HUES48 (cell line): ENCODE results near the gene MAD2L2.
A peak's percentile ranks its signal among the peaks of the same experiment; 100 is the strongest.

Source experiments
- H3K27ac ChIP-seq: one replicate; pipeline ENCODE4 v1.7.0; 2013; ENCODE audit warnings: low read depth, low read length, inconsistent platforms
- H3K27me3 ChIP-seq: 2 replicates; pipeline ENCODE4 v1.6.1; 2013; ENCODE audit warnings: mild to moderate bottlenecking, low read length; ENCODE audit not compliant: control insufficient read depth, insufficient read depth
- H3K36me3 ChIP-seq: 2 replicates; pipeline ENCODE4 v1.6.1; 2013; ENCODE audit warnings: low read length; ENCODE audit not compliant: control insufficient read depth, insufficient read depth
- H3K4me1 ChIP-seq: 2 replicates; pipeline ENCODE4 v1.6.1; 2013; ENCODE audit warnings: mild to moderate bottlenecking, low read length; ENCODE audit not compliant: control insufficient read depth, insufficient read depth
- H3K4me3 ChIP-seq: 2 replicates; pipeline ENCODE4 v1.5.1; 2013; ENCODE audit warnings: mild to moderate bottlenecking, low read depth, low read length
- H3K9ac ChIP-seq: 2 replicates; pipeline ENCODE4 v1.6.1; 2013; ENCODE audit warnings: mild to moderate bottlenecking, low read depth, low read length, moderate library complexity
- H3K9me3 ChIP-seq: 2 replicates; pipeline ENCODE4 v1.6.1; 2013; ENCODE audit warnings: low read length; ENCODE audit not compliant: control insufficient read depth, insufficient read depth

MAD2L2 gene

GRCh38 chr1:11681071-11681771, at the start of gene MAD2L2:
Gene MAD2L2 (minus strand): TSS chr1:11681148. CDS start chr1:11680601, 547 bp downstream.
- Histone ChIP-seq H3K9me3 (no peaks in the 10 kb centered on the region), H3K36me3 (peaks cover 34% of the 10 kb centered on the region), H3K9ac (peak within 1 kb of the TSS; percentile 81), H3K27ac (peak within 1 kb of the TSS; percentile 100), H3K4me1 (peaks cover 31% of the 10 kb centered on the region), H3K4me3 (peak within 1 kb of the TSS; percentile 78), H3K27me3 (no peaks in the 10 kb centered on the region)

- no peaks in the 10 kb centered on the region for H3K9me3 ChIP-seq
- no peak overlapping the region for H3K27ac ChIP-seq
- no peak overlapping the region for H3K4me3 ChIP-seq
- H3K36me3 ChIP-seq: no peaks in the 10 kb centered on the region
- peaks cover 28% of the 10 kb centered on the region for H3K4me1 ChIP-seq
- no peak overlapping the region for H3K9ac ChIP-seq
- no peaks in the 10 kb centered on the region for H3K27me3 ChIP-seq
Observed at GRCh38 chr1:11730429-11730891, 49.5 kb upstream of the MAD2L2 start.

GRCh38 chr1:11729498-11730428, 48.8 kb upstream of the MAD2L2 start:
- Histone ChIP-seq H3K36me3 (no peaks in the 10 kb centered on the region), H3K4me1 (peaks cover 35% of the 10 kb centered on the region), H3K9me3 (no peaks in the 10 kb centered on the region), H3K27me3 (no peaks in the 10 kb centered on the region), H3K27ac (peak overlapping the region; percentile 3), H3K4me3 (no peak overlapping the region), H3K9ac (no peak overlapping the region)

GRCh38 chr1:11729155-11729497, 48.2 kb upstream of the MAD2L2 start:
- H3K4me1 ChIP-seq: peaks cover 35% of the 10 kb centered on the region
- no peak overlapping the region for H3K9ac ChIP-seq
- no peaks in the 10 kb centered on the region for H3K36me3 ChIP-seq
- H3K4me3 ChIP-seq: no peak overlapping the region
- no peaks in the 10 kb centered on the region for H3K27me3 ChIP-seq
- H3K9me3 ChIP-seq: no peaks in the 10 kb centered on the region
- H3K27ac ChIP-seq: peak overlapping the region; percentile 3

GRCh38 chr1:11728126-11728806, 47.3 kb upstream of the MAD2L2 start:
- H3K27me3 ChIP-seq: no peaks in the 10 kb centered on the region
- no peaks in the 10 kb centered on the region for H3K36me3 ChIP-seq
- peaks cover 35% of the 10 kb centered on the region for H3K4me1 ChIP-seq
- no peak overlapping the region for H3K9ac ChIP-seq
- H3K9me3 ChIP-seq: no peaks in the 10 kb centered on the region
- no peak overlapping the region for H3K4me3 ChIP-seq
- H3K27ac ChIP-seq: no peak overlapping the region

- Histone ChIP-seq H3K4me3 (no peak overlapping the region), H3K4me1 (peaks cover 34% of the 10 kb centered on the region), H3K9ac (no peak overlapping the region), H3K27ac (peak overlapping the region; percentile 11), H3K27me3 (no peaks in the 10 kb centered on the region), H3K9me3 (no peaks in the 10 kb centered on the region), H3K36me3 (no peaks in the 10 kb centered on the region)
Observed at GRCh38 chr1:11727119-11727518, 46.2 kb upstream of the MAD2L2 start.

- H3K9me3 ChIP-seq: no peaks in the 10 kb centered on the region
- H3K27ac ChIP-seq: peak overlapping the region; percentile 64
- H3K9ac ChIP-seq: no peak overlapping the region
- peaks cover 26% of the 10 kb centered on the region for H3K4me1 ChIP-seq
- H3K27me3 ChIP-seq: no peaks in the 10 kb centered on the region
- H3K4me3 ChIP-seq: no peak overlapping the region
- H3K36me3 ChIP-seq: peaks cover 7% of the 10 kb centered on the region; the same call in 1 of the 2 replicates
Observed at GRCh38 chr1:11725616-11726015, 44.7 kb upstream of the MAD2L2 start.

- no peak overlapping the region for H3K27ac ChIP-seq
Observed at GRCh38 chr1:11722538-11722937, 41.6 kb upstream of the MAD2L2 start.

GRCh38 chr1:11721311-11721710, 40.4 kb upstream of the MAD2L2 start:
- H3K27ac ChIP-seq: no peak overlapping the region
- H3K9me3 ChIP-seq: no peaks in the 10 kb centered on the region
- peaks cover 12% of the 10 kb centered on the region; the same call in 1 of the 2 replicates for H3K36me3 ChIP-seq

More at GRCh38 chr1:11722538-11722937, 41.6 kb upstream of the MAD2L2 start:
- Histone ChIP-seq H3K4me1 (peaks cover 12% of the 10 kb centered on the region), H3K4me3 (no peak overlapping the region), H3K27me3 (no peaks in the 10 kb centered on the region), H3K9me3 (no peaks in the 10 kb centered on the region), H3K36me3 (peaks cover 11% of the 10 kb centered on the region; the same call in 1 of the 2 replicates), H3K9ac (no peak overlapping the region)

GRCh38 chr1:11720525-11720924, 39.6 kb upstream of the MAD2L2 start:
- Histone ChIP-seq H3K27me3 (no peaks in the 10 kb centered on the region), H3K4me3 (no peak overlapping the region), H3K9ac (no peak overlapping the region), H3K4me1 (peaks cover 7% of the 10 kb centered on the region), H3K9me3 (no peaks in the 10 kb centered on the region), H3K36me3 (peaks cover 17% of the 10 kb centered on the region; the same call in 1 of the 2 replicates), H3K27ac (no peak overlapping the region)

More at GRCh38 chr1:11721311-11721710, 40.4 kb upstream of the MAD2L2 start:
- Histone ChIP-seq H3K4me1 (peaks cover 12% of the 10 kb centered on the region), H3K27me3 (no peaks in the 10 kb centered on the region), H3K4me3 (no peak overlapping the region), H3K9ac (no peak overlapping the region)
